ENCODE measurements around the gene SHC2. TPM values are rescaled to one million over a fixed set of nuclear protein-coding genes. Genes with fewer than 3 reads are reported as not detected.

SHC2 gene
- total RNA-seq, 1 experiment from 2014 or later = 16.6 TPM

GRCh38 chr19:456547-457110, 4.2 kb downstream of the SHC2 start:
- no peak for TF ChIP-seq CTCF (conservative IDR thresholded peaks at IDR 0.05)
- Histone ChIP-seq H2BK12ac (ENCODE audit: insufficient read length, low read depth, low read length) (no peak overlapping the region), H2BK20ac (ENCODE audit: low read depth, low read length, poor library complexity, severe bottlenecking) (no peak overlapping the region), H4K5ac (ENCODE audit: insufficient read length, low read depth, low read length) (no peak overlapping the region), H3K23ac (ENCODE audit: insufficient read length, low read depth, low read length) (no peak overlapping the region), H2BK5ac (ENCODE audit: insufficient read length, low read length) (no peak overlapping the region), H2AK5ac (ENCODE audit: insufficient read length, low read length) (no peak overlapping the region), H3K9me3 (ENCODE audit: control insufficient read depth, low read depth, low read length) (no peaks in the 10 kb centered on the region), H3K56ac (ENCODE audit: insufficient read length, low read depth, low read length) (no peak overlapping the region), H3K79me1 (ENCODE audit: insufficient read depth, low read depth, low read length, poor library complexity, severe bottlenecking) (no peaks in the 10 kb centered on the region), H3K23me2 (ENCODE audit: insufficient read length, low read depth, low read length, poor library complexity, severe bottlenecking) (peaks cover 5% of the 10 kb centered on the region), H3K27me3 (ENCODE audit: insufficient read depth, low read length) (no peaks in the 10 kb centered on the region; the same call in 1 of the 2 replicates), H3K18ac (ENCODE audit: insufficient read length, low read depth, low read length) (no peak overlapping the region), H4K8ac (replicated peaks; ENCODE audit: insufficient read length, low read depth, low read length) (no peak overlapping the region), H3K27ac (ENCODE audit: insufficient read length, low read depth, low read length) (no peak overlapping the region), H2BK120ac (ENCODE audit: low read depth, low read length, poor library complexity, severe bottlenecking) (no peak overlapping the region), H3K4me2 (ENCODE audit: insufficient read depth, insufficient read length, low read length) (no peak overlapping the region), H3K9ac (ENCODE audit: extremely low read depth, insufficient read length, low read length) (no peak overlapping the region), H3K79me2 (ENCODE audit: insufficient read depth, low read length) (no peaks in the 10 kb centered on the region), H3K14ac (ENCODE audit: insufficient read depth, low read length) (no peak overlapping the region), H3K4me1 (ENCODE audit: insufficient read depth, low read length) (no peaks in the 10 kb centered on the region), H3K4ac (ENCODE audit: low read depth, low read length) (no peak overlapping the region), H4K20me1 (ENCODE audit: control insufficient read depth, insufficient read depth, insufficient read length) (no peaks in the 10 kb centered on the region), H3T11ph (ENCODE audit: low read length) (no peak overlapping the region), H2AFZ (ENCODE audit: low read length) (no peak overlapping the region), H2BK15ac (ENCODE audit: low read depth, low read length) (no peak overlapping the region), H4K91ac (ENCODE audit: insufficient read length, low read depth, low read length) (no peak overlapping the region)
- Mint-ChIP-seq H3K36me3 (ENCODE audit: insufficient read depth in 1 of 3, low read depth in 3 of 3) (peaks cover 0 to 5% (median 3%) of the 10 kb centered on the region in 3 experiments; a peak in 5 of 7 replicates), H3K27ac (no peak overlapping the region), H3K4me3 (no peak overlapping the region), H3K9me3 (peaks cover 4 to 10% of the 10 kb centered on the region in 2 experiments), H3K4me1 (peaks cover 4 to 6% of the 10 kb centered on the region in 2 experiments; a peak in 3 of 4 replicates), H3K27me3 (ENCODE audit: low read depth) (peaks cover 18% of the 10 kb centered on the region)
- WGBS (ENCODE audit: extremely low coverage, insufficient read length, low lambda C conversion rate) = no CpG with 5 or more reads among the region's 18 CpGs
- no peak for DNase-seq
